Heart left ventricle (tissue), 13 donors: Measurements from ENCODE around the gene MICAL3.

Source experiments
- CTCF ChIP-seq, 12 donors: fragments of 200-600 bp; sonication (generic) in 4 of 12; IDR thresholded peaks; one replicate each; pipeline versions ENCODE4 v1.5.0 to v1.8.0; 2018 to 2022; ENCODE audit warnings: antibody characterized with exemption in 12 of 12, mild to moderate bottlenecking in 5 of 12
- POLR2A ChIP-seq, 2 donors: fragments of 450-650 bp; IDR thresholded peaks; one replicate each; pipeline ENCODE4 v1.6.1; 2017; ENCODE audit warnings: antibody characterized with exemption in 2 of 2, mild to moderate bottlenecking in 2 of 2, moderate library complexity in 2 of 2
- donor health status: ischemic (EF 13 %, LVEDD 7.1; RV severe dilation, severe dysfunction).
- donor health status: DM: no; HTN: yes; CAD: no.
- donor health status: DM: no; HTN: no; CAD: no.
- donor health status: ischemic (EF 25% LVEDD 6.9; RV normal size, moderate dysfunction).
- donor health status: ischemic (EF 25% LVEDD 5.7; RV mildly dilated, moderate dysfunction).
- donor health status: ischemic (EF 35%, LVEDD 5.7; RV mildly dilated, moderate dysfunction).
- donor health status: nonischemic (EF 11% LVEDD 7.7; RV severe dilation, severe dysfunction).
- donor health status: DM: yes; HTN: yes; CAD: no.
- donor health status: PGD.
- donor health status: ischemic (EF 29% LVEDD 5.4; RV normal size, mild dysfunction).
- donor health status: nonischemic (EF 23%, LVEDD 6.1; RV moderate dilation, normal function).

- TF ChIP-seq CTCF (IDR thresholded peaks at IDR 0.05) (no peak), POLR2A (IDR thresholded peaks at IDR 0.05) (no peak)
These were observed 11.8 kb downstream of the MICAL3 start for GRCh38 chr22:18012531-18012930.
